Inflammatory macrophage treated with lipopolysaccharide for 4 hours (primary cell): ENCODE measurements around the gene ENO1.
A peak's percentile ranks its signal among the peaks of the same experiment; 100 is the strongest.

Experiments
- DNase-seq: peaks from one replicate; pipeline ENCODE4 v3.0.0-alpha.2; 2020

ENO1 gene

DNA sequence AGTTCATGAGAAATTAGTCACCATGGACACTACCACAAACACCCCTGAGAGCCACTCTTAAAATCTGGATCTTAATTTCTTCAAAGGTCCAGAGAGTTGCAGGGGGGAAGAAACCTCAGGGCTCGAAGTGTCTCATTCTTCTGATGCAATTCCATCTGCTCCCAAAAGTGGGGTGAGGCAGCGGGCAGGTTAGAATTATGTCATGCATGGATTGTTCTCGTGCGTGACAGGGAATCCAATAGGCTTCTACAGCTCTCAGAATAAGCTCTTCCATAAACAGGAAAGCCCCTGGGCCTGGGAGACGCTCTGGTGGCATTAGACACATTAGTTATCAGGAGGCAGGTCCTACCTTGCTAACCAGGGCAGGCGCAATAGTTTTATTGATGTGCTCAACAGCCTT lies 8.4 kb downstream of the ENO1 start:
- DNase-seq, result no peak

DNA sequence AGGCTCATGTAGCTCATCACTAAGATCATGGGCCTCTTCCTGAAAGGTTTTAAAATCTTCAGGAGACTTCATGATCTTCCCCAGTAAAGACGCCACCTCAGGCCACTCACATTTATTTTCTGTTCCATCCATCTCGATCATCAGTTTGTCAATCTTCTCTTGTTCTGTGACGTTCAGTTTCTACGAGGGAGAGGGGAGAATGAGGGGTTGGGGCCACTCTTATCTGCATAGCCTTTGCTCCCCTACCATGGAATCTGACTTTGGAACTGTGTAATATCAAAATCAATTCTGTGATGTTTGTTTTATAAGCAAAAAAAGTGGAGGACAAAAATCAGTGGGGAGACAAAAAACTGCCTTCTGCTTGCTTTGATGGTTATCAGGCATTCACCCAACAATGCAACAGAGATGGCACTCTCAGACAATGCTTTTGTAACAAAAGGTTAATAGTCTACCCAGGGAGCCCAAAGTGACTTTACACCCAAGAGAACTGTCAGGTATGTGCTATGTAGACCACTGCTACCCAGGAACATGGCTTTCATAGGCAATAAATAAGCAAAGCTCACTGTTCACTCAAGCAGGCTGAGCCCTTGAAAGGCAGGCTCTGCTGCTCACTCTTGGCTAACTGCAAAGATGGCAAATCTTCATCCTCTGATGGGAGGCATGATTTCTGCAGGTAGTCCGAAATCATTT lies 10.5 kb downstream of the ENO1 start:
- DNase-seq, result no peak

DNA sequence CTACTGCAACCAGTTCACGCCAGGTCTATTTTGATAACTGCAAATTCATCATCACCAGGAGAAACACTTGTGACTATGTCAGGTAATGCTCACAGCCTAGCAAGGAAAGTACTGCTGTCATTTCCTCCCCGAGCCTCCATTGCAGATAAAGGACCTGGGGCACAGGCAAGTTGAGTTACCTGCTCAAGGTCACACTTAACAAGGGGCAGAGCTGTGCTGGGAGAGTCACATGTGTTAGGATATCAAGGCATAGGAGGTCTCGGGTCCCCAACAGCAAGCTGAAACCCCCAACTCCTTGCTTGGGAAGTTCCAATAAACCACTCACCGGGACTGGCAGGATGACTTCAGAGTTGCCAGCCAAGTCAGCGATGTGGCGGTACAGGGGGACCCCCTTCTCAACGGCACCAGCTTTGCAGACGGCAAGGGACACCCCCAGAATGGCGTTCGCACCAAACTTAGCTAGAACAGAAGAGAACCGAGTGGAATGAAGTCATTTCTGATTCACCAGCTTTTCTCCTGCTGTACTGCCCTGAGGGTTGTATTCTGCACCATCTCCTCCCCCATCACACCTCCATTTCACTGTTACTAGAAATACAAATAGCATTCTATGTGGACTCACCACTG lies 11.6 kb downstream of the ENO1 start:
- no peak for DNase-seq

DNA sequence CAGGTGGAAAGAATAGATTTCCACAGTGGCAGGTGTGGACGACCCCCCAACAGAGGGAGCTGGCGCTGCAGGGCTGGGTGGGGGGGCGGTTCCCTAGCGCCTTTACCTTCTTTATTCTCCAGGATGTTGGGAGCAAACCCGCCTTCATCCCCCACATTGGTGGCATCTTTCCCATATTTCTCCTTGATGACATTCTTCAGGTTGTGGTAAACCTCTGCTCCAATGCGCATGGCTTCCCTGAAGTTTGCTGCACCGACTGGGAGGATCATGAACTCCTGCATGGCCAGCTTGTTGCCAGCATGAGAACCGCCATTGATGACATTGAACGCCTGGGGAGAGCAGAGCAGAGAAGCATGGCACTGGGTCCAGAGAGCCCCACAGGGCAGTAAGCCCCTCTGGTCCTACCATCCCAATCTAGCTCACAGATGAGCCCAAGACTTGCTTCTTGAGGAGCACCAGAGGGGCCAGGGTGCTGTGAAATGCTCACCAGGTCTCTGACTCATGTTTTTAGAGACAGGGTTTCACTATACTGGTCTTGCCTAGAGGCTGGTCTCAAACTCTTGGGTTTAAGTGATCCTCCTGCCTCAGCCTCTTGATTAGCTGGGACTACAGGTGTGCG lies 12.2 kb downstream of the ENO1 start:
- DNase-seq, result no peak

GRCh38 chr1:8864713-8865344 lies 13.7 kb downstream of the ENO1 start:
- no peak for DNase-seq

GRCh38 chr1:8863794-8864233 lies 14.7 kb downstream of the ENO1 start:
- no peak for DNase-seq

GRCh38 chr1:8863138-8863537 lies 15.3 kb downstream of the ENO1 start:
- no peak for DNase-seq

DNA sequence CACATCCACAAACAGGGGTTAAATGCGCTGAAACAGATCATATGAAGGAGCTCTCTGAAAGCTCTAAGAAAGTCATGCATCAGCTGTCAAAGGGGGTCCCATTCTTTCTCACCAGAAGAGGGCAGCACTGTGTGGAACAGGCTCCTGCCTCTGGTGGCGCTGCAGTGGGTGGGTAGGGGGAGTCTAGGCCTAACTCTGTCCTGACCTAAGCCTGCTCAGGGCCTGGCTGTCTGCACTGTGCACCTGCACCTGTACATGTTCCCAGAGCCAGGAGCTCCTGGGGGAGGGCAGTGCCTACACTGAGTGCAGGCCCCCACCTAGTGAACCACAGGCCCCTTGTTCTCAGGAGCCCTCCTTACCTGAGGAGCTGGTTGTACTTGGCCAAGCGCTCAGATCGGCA lies 16.0 kb downstream of the ENO1 start:
- no peak for DNase-seq

DNA sequence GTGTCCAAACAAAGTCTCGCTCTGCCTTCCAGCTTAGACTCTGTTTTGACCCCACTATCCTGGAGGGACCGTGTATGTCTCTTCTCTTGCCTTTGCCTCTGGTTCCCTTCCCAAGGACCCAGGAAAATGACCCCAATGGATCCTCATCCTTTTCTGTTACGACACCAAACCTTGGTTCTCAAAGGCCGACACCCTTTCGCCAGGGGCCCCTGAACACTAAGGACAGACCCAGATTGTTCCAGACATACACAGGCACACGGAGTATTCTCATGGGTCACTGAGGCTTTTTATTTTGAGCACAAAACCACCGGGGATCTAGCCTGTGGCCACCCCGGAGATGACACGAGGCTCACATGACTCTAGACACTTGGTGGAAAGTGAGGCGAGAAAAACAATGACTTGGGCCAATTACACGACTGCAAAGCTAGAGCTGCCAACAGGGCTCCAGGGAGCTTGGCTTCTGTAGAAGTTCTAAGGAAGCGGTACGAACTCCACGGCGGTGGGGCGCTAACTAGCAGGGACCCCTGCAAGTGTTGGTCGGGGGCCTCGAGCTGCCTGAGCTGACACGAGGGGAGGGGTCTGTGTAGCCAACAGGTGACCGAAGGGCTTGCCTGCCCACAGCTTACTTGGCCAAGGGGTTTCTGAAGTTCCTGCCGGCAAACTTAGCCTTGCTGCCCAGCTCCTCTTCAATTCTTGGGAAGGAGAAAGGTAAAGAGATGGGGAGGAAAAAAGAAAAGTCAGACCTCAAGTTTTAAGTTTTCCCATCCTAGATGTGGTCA lies 17.6 kb downstream of the ENO1 start:
- DNase-seq, result no peak

DNA sequence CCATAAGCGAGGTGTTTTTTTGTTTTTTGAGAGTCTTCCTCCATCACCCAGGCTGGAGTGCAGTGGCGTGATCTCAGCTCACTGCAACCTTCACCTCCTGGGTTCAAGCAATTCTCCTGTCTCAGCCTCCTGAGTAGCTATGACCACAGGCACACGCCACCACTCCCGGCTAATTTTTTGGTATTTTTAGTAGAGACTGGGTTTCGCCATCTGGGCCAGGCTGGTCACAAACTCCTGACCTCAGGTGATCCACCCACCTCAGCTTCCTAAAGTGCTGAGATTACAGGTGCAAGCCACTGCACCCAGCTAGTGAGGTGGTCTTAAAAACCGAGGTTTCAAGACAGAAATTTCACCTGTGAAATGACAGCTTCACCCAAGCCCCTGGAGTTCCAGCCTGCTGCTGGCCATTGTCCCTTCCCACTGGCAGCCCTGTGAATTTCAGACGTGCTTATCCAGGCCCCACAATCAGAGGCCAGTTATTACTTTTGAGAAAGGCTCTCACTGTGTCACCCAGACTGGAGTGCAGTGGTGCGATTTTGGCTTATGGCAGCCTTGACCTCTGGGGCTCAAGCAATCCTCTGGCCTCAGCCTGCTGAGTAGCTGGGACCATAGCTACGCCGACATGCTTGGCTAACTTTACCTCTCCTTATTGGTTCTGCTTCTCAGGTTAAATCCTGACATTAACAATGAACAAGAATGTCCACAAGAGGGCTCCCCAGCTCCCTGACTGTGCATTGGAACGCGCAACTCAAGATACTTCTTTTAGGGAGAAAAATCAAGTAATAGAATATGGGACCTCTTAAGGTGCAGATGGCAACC lies 19.4 kb downstream of the ENO1 start:
- peak; percentile 58 for DNase-seq

GRCh38 chr1:8858112-8858668 lies 20.3 kb downstream of the ENO1 start:
- no peak for DNase-seq

GRCh38 chr1:8856689-8857412 lies 21.6 kb downstream of the ENO1 start:
- DNase-seq, result no peak

DNA sequence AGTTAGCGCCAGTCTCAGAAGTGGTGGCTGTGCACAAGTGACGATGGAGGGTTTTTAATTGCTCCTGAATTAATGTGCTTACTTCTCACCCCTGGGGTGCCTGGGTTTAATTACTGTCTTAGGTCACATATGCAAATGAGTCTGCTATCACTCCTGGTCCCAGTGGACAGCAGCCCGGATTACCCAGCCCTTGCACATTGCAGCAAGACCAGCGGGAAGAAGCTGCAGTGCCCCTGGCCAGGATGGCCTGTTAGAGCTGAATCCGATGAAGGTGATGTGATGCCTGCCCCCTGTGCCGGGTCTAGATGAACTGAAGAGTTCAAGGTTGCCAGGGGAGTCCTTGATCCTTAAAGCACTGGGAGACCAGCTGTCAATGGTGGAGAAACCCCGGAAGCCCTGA lies 24.2 kb downstream of the ENO1 start:
- no peak for DNase-seq

DNA sequence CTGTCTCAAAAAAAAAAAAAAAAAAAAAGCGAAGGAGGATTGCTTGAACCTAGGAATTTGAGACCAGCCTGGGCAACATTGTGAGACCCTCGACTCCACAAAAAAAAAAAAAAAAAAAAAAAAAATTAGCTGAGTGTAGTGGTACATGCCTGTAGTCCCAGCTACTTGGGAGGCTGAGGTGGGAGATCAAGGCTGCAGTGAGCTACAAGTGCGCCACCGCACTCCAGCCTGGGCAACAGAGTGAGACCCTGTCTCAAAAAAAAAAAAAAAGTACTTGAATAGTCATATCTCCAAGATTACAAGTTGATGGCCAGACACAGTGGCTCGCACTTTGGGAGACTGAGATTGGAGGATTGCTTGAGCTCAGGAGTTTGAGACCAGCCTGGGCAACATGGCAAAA lies 27.4 kb downstream of the ENO1 start:
- DNase-seq, result no peak

- peak; percentile 69 for DNase-seq
These were observed 29.7 kb downstream of the ENO1 start for GRCh38 chr1:8848663-8849386.

GRCh38 chr1:8847990-8848389 lies 30.5 kb downstream of the ENO1 start:
- no peak for DNase-seq

DNA sequence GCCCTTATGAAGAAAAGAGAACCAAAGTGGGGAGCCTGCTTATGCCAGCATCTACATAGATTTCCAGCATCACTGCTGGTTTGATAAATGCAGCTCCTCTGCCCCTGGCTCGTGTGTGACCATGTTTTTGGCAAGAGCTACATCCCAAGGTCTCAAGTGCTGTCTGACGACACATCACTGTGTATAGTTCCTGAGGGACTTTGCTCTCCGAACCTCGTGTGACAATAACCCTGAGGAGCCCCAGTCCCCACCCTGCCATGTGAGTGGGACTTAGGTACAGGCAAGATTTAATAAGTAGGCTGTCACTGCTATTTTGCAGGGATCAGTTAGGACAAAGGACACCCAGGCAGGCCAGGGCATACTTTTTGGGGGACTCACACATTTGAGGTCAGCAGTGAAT lies 32.2 kb downstream of the ENO1 start:
- DNase-seq, result no peak

DNA sequence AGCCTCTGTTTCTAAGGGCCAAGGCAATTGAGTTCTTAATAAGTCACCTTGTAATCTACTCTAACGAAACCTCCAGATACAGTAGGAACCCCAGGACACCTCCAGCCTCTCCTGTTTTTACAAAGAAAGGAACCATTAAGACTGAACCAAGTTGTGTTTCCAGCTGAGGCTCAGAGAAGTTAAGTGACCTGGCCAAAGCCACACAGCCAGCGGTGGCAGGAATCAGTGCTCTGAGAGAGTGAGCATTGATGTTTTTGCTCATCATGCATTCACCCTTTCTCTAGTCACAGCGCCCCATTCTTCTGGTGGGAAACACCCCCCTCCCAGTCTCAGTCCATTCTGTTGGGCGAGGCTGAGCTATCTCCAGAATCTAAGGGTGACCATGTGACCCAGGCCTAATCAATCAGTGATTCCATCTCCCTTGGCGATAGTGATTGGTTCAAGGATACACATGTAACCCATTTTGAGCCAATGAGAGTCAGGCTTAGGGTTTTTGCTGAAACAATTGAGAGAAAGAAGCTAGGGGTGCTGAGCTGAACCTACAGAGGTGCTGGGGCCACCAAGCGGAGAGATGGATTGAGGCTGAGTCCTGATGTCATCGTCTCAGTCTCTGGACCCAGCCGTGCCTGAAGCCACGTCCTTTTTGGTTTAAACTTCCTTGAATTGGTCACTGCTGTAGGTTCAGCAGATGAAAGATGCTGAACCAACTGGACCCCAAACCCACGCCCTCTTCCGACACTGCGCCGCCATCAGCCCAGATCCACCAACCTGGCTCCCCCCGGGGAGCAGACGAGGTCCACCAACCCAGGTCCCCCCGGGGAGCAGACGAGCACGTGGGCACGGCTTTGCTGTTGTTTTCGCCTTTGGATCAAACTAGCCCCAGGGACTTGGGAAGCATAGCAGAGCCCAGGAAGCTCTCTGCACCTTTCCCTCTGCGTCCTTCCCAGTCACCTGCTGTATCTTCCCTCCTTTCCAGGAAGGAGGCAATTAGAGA lies 33.1 kb downstream of the ENO1 start:
- no peak for DNase-seq

- no peak for DNase-seq
These were observed 33.9 kb downstream of the ENO1 start for GRCh38 chr1:8844501-8845006.
